Skin of body (tissue), 2 donors: ENCODE data around the gene ZNF438. TPM values are rescaled to one million over a fixed set of nuclear protein-coding genes. Genes with fewer than 3 reads are reported as not detected.

Experiments used
- DNase-seq: peaks from one replicate; lab custom pipeline; 2025; lab: John Stamatoyannopoulos, UW
- total RNA-seq: library from RNA; depleted of rRNA; stranded (reverse); fragments of >200 nt; gene quantifications from one replicate; pipeline ENCODE4 v1.2.3, GENCODE V29; 2014

Gene ZNF438
- total RNA-seq, 1 donor from 2014 or later: 6.6 TPM

DNA sequence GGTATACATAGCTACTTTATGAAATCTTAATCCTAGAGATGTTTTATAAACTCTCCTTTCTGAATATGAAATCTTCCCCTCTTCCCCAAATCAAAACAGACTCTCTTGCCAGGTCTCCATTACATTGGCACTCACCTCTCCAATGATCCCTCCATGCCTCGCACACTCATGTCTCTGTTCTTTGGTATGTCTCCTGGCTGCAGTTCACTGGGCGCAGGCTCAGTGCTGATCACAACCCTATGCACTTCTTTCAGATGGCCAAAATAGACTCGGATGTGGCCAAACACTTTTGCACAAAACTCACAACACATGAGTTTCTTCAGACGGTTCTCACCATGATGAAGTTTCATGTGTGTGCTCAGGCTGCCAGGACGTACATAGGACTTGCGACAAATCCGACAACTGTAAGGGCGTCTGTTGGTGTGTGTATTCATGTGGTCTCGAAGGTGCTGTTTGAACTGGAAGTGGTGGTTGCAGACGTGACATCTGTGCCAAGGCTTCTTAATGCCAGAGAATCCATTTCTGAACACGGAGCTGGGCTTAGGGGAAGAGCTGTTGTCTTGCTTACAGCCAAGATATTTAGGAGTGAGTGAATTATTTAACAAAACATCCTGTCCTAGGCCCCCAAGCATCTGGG, 183.2 kb downstream of the ZNF438 start:
- DNase-seq: no peak

DNA sequence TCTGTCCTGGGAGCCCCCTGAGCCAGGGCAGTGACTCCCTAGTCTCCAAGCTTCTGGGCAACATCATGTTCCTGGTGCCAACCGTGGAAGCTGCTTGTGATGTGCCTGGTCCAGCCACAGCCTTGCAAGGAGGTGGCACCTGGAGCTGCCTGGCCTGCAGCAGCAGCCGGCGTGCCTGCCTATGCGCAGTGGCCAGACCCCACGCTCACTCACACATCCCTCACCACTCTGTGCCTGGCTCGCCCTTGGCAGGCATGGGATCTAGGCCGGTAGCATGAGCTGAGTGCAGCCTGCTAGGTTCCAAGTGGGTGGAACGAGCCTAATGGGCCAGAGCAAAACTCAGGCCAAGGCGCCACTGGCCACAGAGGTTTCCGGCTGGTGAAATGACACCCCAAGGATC, 184.0 kb downstream of the ZNF438 start:
- DNase-seq: no peak

DNA sequence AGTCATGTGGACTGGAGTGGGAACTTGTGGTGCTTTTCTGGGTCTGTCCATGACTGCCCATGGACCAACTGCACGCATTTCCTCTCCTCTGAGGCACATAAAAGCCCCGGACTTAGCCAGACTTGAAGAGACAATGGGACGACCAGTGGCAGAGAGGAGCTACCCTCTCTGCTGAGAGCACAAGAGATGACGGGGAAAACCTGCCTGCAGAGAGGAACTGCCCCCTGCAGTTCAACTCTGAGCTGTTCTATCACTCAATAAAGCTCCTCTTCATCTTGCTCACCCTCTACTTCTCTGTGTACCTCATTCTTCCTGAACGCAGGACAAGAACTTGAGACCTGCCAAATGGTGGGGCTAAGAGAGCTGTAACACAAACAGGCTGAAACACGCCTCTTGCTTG, 184.5 kb downstream of the ZNF438 start:
- no peak for DNase-seq

DNA sequence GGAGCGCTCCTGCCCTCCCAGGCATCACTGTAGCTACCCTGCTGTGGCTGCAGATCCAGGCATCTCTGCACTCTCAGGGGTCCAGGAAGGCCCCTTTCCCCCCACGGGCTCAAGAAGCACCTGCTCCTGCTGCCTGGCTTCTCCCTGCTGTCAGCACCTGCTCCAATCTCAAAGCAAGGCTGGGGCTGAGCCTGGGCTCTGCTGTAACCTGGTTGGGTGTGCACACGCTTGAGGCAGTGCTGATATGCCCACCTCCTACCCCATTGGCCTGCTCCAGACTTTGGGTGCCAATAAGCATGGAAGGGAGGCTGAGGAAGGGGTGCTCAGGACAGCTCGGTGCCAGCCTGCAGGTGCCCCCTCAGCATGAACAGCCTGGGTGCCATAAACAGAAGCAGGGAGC, 185.0 kb downstream of the ZNF438 start:
- DNase-seq: no peak

DNA sequence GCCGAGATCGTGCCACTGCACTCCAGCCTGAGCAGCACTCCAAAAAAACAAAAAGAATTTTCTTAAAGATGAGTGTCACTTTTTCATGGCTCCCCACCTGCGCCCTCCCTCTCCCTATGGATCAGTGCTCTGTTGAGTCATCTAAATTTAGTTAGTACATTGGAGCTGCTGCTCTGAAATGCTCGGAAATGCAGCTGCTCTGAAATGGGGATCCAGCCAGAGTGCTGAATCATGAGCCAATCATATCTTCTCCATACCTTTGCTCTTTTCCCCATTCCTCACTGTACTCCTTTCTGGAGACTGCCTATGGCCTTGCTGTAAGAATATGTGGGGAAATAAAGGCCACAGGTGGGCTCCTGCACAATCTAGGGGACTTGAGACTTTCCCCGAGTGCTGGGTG, 188.8 kb downstream of the ZNF438 start:
- DNase-seq: peak; percentile 28

DNA sequence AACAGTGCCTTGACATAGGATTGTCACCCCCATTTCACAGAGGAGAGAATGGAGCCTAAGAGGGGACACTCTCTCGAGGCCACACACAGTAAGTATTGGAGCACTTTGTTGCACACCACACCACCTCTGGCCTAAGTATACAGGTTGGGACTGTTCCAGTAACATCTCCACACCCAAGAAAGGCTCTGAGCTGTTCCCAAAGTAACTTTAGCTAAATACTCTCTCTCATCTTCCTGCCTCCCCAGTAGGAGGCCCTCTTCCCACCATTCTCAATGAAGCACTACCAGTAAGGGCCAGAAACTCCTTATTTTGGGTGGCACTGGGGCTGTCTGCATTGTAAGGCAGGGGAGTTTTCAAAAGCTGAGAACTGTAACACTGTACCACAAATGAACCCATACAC, 189.5 kb downstream of the ZNF438 start:
- no peak for DNase-seq

DNA sequence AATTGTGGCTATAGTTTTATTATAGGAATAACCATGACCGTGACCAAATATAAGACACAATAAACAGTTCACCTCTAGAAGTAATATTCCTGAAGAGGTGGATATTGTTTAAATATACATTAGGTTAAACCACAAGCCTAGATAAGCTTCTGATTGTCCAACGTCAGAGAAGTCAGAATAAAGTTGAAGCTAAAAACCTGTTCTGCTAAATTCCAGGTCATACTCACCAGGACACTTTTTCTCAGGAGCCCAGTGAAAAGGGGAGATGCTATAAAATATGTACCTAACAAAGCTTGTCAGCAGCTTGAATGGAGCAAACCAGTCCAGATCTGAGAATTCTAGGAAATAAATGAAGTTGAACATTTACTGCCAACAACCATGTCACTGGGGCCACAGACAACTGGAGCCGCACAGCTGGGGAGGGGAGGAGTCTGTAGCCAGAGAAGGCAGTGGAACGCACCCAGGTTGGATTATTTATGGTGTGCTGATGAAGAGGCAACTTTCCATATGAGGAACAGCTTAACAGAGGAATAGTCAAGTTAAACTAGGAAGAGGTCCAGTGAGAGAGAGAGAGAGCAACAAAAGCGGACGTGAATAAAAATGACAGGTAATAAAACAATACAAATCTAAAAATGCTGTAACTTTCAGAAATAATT, 191.1 kb downstream of the ZNF438 start:
- peak; percentile 96 for DNase-seq

DNA sequence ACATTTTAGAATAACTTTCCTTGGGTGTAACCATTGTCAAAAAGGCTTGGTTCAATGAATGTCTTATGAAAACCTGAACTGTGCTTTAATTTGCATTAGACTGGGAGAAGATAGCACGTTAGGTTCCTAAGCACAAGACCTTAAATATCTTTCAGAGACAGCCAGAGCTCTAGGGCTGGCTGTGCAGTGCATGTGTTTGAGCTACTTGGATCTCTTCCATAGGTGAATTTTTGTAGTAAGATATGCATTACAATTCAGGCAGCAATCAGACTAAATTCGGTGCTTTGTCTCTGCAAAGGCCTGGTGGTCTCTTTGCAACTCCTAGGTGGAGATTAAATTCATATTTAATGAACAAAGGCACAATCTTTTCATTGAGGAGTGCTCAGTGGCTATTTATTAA, 192.0 kb downstream of the ZNF438 start:
- DNase-seq: no peak

DNA sequence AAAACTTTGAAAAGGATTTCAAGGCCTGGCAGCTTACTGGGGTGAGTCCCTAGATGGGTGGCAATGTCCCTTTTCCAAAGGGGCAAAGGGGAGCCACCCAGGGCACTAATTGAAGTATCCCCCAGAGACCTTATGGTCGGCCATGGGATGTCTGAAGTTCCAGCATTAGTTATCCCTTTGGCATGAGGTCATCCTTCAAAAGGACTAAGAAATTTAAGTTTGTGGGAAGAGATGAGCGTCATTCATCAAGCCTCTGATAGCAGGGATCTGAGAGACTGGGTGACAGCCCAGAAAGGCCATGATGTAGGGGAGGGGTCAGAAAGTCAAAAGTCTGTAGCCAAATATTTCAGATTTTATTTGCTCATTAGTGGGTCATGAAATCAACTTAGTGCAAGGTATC, 195.3 kb downstream of the ZNF438 start:
- no peak for DNase-seq

DNA sequence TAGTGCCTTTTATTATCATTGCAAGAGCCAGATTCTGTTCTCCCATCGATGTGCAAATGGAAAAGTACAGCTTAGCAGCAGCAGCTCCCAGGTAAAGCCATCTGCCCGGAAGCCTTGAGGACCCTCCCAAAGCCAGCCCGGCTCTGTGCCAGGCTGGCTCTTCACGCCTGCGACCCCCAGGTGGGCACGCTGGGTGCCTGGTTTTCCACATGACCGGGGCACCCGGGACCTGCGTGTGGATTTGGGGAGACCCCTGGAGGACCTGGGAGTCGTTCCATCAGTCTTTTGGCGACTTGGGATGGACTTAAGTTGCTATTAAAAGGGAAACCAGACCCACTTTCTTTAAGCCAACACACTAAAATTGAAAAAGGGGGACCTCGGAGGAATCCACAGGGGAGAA, 196.5 kb downstream of the ZNF438 start:
- DNase-seq: no peak

DNA sequence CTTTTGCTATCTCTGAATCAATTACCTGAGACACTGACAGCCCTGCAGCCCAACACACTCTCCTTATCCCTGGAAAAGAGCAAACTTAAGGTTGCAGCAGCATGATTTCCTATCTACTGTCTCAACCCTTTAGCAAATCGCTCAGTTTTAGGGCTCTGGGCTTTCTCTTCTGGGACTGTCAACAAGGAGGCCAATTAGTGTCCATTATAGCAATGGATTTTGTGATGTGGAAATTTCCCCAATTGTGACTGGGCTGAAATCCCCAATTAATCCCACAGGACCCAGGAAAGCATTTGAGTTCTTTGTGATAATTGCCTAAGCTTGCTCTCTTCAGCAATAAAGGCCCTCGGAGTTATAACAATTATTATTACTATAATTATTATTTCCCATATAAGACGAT, 197.0 kb downstream of the ZNF438 start:
- no peak for DNase-seq

DNA sequence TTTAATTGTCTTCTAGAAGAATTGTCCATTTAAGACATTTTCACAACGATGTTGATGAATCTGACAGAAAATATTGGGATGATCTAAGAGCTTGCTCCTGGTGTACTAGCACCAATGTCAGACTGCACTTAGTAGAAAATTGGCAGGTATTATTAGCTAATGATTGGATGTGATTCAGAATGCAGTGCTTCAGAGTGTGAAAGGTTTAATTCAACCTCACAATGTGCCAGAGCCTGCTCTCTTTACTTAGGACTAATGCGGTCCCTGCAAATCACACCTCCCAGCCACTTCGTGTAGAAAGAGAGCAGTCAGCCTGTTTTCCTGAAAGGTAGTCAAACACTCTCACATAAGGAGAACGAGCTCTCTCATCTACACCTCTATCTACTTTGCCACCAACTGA, 197.5 kb downstream of the ZNF438 start:
- DNase-seq: no peak

DNA sequence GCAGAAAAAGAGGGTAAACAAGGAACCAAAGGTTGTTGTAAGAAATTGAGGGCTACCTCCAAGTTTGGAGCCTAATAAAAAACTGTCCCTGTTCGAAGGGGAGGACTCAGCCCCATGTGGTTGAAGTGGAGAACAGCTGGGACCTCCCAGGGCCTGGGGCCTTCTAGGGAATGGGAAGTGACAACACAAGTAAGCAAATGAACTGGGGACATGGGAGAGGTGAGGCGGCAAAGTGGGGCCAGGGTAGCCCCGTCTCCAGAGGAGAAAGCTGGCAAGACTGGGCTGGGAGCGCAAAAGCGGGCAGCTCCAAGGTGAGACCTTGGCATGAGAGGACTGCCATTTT, 198.1 kb downstream of the ZNF438 start:
- DNase-seq: no peak

DNA sequence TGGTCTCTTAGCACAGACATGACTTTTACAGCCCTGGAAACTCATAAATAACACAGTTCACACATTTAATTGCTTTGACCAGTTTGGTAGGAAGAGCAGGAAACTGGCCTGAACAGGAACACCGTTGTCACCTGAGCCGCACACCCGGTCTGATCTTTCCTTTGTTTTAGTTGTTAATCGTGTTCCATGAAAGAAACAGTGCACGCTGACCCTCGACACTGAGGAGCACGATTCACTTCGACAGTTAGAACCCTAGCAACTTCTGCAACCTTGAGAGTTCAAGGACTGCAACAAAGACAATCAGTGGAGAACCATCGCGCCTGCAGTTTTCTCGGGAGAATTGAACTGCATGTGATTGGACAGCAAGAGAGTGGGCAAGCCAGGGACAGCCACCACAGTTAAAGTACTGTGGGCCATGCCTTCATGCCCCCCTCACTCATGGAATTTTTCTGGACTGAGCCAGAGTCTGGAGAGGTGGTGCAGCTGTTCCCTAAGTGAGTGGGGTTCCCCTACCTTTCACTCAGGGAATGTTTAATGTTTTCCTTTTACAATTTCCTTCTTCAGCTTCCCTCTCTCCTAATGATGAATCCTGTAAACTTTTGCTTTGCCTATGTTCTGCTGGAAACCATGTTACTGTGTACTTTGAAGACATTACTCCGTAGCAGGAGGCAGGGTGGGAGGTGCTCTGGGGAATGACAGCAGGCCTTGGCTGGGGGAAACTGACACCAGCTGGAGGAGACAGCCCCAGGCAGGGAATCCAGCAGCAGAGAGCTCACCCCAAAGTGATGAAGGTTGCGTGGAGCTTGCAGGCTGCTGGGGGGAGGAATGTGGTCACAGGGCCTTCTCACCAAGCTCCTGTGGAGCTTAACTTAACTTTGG, 198.7 kb downstream of the ZNF438 start:
- no peak for DNase-seq

DNA sequence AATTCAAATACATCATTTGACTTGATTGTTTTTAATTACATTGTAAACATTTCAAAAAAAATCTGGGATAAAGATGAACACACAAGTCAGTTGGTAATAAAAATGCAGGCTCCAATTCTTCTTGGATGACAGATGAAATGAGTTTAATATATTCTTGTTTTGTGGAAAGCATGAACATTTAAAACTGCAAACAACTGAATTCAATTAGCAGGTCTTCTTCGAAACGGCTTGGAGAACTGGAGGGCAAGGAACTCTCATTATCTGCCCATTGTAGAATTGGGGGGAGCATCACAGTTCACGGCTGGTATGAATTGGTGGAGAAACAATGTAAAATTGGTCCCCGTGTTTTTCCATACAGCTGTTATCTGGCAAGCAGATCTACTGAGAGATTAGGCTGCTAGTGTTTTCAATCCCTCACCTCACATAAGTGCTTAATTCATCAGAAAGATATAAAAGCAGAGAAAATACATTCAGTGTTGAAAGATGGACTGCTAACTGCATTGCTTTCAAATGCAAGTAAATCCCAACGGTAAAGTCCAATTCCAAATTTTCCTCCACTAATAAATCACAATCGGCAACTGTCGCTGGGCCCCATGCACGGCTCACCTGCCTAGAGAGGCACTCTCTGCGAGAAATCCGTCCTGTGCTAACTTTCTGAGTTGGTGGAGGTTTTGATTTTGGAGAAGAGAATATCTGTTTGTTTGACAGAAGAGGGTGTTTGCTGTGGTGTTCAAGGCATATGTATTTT, 199.5 kb downstream of the ZNF438 start:
- peak; percentile 85 for DNase-seq

DNA sequence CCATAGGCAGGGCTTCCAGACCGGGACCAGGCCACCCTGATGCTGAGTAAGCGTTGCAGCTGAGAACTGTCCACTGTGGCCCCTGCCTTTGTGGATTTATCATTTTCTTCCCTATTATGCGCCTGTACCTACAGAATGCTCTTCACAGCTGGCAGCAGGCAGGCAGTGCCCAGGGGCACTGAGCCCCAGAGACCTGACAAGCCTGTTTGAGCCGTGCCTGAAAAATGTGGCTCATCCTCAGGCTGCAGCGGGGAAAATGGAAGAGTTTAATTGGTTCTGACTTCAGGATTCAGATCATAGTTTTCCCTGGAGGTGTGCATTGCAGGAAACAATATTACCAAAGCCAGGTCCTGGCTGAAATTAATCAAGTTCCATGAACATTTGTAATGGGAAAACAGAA, 200.2 kb downstream of the ZNF438 start:
- DNase-seq: peak; percentile 32

DNA sequence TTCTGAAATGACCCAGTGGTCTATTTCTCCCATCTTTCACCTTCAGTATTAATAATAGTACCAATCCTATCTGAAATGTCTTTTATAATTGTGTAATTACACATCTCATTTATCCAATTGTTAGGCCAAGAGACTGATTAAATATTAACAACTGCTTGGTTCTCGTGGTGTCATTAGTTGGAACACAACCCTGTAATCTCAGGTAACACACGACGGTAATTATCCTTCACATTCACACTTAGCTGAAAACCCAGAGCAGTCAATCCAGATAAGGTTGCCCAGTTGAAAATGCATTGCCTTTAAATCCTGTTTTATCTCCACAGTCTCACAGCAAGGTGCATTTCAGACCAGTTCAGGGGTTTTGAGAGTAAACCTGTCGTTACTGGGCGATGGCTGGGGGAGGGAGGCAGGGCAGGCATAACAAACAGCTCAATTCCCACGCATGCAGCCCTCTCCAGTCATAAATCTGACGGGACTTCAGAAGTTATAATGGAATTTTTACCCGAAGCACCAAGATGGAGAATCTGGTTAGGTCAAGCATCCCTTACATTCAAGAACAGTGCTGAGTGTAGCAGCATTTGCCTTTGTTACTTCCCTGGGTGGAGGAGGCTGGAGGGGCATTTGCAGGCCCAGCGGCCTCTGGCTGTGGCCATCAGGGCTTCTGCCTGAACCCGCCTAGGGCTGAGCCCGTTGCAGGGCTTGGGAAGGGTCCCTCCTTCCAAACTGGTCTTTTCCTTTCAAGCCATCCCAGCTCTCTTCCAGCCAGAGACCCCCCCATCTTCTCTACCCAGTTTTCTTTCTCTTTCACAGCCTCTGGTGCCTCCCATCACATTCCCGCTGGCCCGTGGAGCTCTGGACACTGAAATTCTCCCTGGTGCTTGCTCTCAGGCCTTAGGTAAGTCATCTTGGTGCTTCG, 201.1 kb downstream of the ZNF438 start:
- no peak for DNase-seq

DNA sequence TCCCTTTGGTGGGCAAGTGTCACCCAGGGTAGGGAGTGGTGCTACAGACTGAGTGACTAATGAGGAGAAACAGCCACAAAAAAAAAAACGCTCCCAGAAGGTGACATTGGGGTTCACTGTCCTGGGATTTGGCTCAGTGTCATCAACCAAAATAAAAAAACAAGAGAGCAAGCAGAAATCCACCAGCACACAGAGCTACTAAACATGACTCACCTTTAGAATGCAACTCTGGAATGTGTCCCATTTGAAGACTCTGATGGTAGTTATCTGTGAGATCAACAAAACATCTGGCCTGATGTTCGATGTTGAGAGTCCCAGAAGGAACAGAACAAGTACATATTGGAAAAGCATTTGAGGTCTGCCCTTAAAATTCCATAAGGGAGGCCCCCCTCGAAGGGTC, 201.8 kb downstream of the ZNF438 start:
- DNase-seq: no peak

DNA sequence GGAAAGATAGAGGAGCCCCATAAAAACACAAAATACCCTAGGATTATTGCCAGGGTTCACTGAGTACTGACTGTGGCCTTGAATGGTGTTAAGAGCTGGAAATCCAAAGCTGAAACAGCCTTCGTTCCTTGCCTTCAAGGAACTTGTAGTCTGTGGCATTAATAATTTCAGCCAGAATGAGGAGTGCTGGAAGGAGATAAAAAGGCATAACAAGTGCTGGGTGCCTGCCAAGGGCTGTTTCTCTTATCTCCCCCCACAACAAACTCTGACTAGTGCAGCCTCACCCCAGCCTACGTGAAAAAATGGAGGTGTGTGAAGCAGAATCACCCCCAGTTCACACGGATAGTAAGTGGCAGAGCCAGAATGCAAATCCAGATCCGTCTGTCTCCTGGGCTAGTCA, 203.0 kb downstream of the ZNF438 start:
- DNase-seq: no peak

DNA sequence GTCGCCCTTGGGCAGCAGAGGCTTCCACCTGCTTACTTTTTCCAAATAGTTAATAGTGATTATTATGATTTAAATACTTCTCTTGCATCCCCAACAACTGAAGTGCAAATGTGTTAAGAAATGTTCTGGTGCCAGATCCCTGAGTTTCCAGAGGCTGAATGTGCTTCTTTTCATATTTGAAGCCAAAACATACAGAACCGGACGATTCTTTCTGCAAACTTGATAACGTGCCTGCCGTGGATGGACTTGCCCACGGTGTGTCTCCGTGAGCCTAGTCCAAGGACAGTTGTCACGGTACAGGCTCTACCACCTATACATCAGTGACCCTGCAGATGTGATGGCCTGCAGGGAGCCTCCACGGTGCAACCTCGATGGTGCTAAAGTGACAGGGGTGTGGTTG, 203.5 kb downstream of the ZNF438 start:
- DNase-seq: peak; percentile 41
